Calu3 (cell line): ENCODE results near the gene TENM3. TPM values are rescaled to one million over a fixed set of nuclear protein-coding genes. Genes with fewer than 3 reads are reported as not detected.

Source experiments
- BruUV-seq: library from RNA; stranded (reverse); fragments of 400-500 nt; replicated peaks from 2 replicates; lab custom pipeline; 2021; lab: Mats Ljungman, UMichigan
- CTCF ChIA-PET: fragments of 300-600 bp; sonication (Branson Sonifier 250); formaldehyde crosslinking; loops from one replicate; lab custom pipeline; 2022; ENCODE audit warnings: antibody characterized with exemption; lab: Charles Lee
- DNase-seq: peaks from one replicate; pipeline ENCODE4 v3.0.0; 2022
- H3K27ac Mint-ChIP-seq: one replicate; pipeline ENCODE4 v1.8.0; 2022; ENCODE audit warnings: mixed read lengths; ENCODE audit not compliant: unreplicated experiment
- H3K27me3 Mint-ChIP-seq: one replicate; pipeline ENCODE4 v1.8.0; 2022; ENCODE audit warnings: mixed read lengths; ENCODE audit not compliant: unreplicated experiment
- H3K36me3 Mint-ChIP-seq: one replicate; pipeline ENCODE4 v1.8.0; 2022; ENCODE audit warnings: mild to moderate bottlenecking, moderate library complexity, mixed read lengths; ENCODE audit not compliant: insufficient read depth, unreplicated experiment
- H3K4me1 Mint-ChIP-seq: one replicate; pipeline ENCODE4 v1.8.0; 2022; ENCODE audit warnings: mild to moderate bottlenecking, low read depth, mixed read lengths; ENCODE audit not compliant: unreplicated experiment
- H3K4me3 Mint-ChIP-seq: one replicate; pipeline ENCODE4 v1.8.0; 2022; ENCODE audit warnings: mild to moderate bottlenecking, low read depth, moderate library complexity, mixed read lengths; ENCODE audit not compliant: unreplicated experiment
- H3K9me3 Mint-ChIP-seq: one replicate; pipeline ENCODE4 v1.8.0; 2022; ENCODE audit warnings: low read depth, mixed read lengths; ENCODE audit not compliant: unreplicated experiment
- intact Hi-C: fragments of 100-400 bp; cut with micrococcal nuclease; formaldehyde crosslinking; loops from one replicate; pipeline ENCODE4 v1.10.0; 2022; ENCODE audit not compliant: unreplicated experiment
- total RNA-seq: library from RNA; stranded (reverse); gene quantifications from 2 replicates; pipeline ENCODE4 v1.2.3, GENCODE V29; 2022
- TF ChIP-seq, protein P1 (sequence below): fragments of 200-600 bp; IDR thresholded peaks from one replicate; pipeline ENCODE4 v1.8.0; 2022; ENCODE audit warnings: antibody characterized with exemption; ENCODE audit not compliant: unreplicated experiment

The TENM3 gene
- total RNA-seq, 1 experiment from 2014 or later: 5.9 TPM

- CTCF ChIA-PET: interaction anchor here (0.6 kb wide), 1 partner anchor 170 kb away, joined by 3 read pairs; no protein-coding TSS in a partner anchor
- Mint-ChIP-seq H3K4me1 (peaks cover 16% of the 10 kb centered on the region), H3K27ac (no peak overlapping the region), H3K36me3 (no peaks in the 10 kb centered on the region), H3K27me3 (peaks cover 11% of the 10 kb centered on the region), H3K4me3 (no peak overlapping the region), H3K9me3 (no peaks in the 10 kb centered on the region)
- no TSS peak for BruUV-seq
- intact Hi-C loops: no loop called here
- TF ChIP-seq, protein P1, sequence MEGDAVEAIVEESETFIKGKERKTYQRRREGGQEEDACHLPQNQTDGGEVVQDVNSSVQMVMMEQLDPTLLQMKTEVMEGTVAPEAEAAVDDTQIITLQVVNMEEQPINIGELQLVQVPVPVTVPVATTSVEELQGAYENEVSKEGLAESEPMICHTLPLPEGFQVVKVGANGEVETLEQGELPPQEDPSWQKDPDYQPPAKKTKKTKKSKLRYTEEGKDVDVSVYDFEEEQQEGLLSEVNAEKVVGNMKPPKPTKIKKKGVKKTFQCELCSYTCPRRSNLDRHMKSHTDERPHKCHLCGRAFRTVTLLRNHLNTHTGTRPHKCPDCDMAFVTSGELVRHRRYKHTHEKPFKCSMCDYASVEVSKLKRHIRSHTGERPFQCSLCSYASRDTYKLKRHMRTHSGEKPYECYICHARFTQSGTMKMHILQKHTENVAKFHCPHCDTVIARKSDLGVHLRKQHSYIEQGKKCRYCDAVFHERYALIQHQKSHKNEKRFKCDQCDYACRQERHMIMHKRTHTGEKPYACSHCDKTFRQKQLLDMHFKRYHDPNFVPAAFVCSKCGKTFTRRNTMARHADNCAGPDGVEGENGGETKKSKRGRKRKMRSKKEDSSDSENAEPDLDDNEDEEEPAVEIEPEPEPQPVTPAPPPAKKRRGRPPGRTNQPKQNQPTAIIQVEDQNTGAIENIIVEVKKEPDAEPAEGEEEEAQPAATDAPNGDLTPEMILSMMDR: no peak
- no peak for DNase-seq
Observed at GRCh38 chr4:182248295-182248694, 5.1 kb downstream of the TENM3 start.

- H3K4me1 Mint-ChIP-seq: peaks cover 10% of the 10 kb centered on the region
- CTCF ChIA-PET: interaction anchor here (0.6 kb wide), 1 partner anchor 883 kb away, joined by 3 read pairs; no protein-coding TSS in a partner anchor
Observed at GRCh38 chr4:182250446-182250845, 7.2 kb downstream of the TENM3 start.

DNA sequence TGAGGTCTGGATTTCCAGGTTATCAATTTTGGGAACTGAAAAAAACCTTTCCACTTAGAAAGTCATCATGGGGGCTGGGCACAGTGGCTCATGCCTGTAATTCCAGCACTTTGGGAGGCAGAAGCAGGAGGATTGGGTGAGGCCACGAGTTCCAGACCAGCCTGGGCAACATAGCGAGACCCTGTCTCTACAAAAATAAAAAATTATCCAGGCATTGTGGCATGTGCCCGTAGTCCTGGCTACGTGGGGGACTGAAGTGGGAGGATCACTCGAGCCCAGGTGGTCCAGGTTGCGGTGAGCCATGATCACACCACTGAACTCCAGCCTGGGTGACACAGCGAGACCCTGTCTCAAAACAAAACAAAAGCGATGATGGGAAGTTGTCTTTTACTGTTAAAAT is 7.9 kb downstream of the TENM3 start:
- Mint-ChIP-seq H3K9me3 (no peaks in the 10 kb centered on the region), H3K4me1 (peaks cover 3% of the 10 kb centered on the region), H3K27ac (no peak overlapping the region), H3K36me3 (no peaks in the 10 kb centered on the region), H3K27me3 (peaks cover 11% of the 10 kb centered on the region), H3K4me3 (no peak overlapping the region)
- CTCF ChIA-PET: no interaction called here
- TF ChIP-seq, protein P1: no peak
- intact Hi-C loops: no loop called here
- no TSS peak for BruUV-seq
- DNase-seq: no peak

More at GRCh38 chr4:182250446-182250845, 7.2 kb downstream of the TENM3 start:
- intact Hi-C loops: no loop called here
- no peak overlapping the region for H3K27ac Mint-ChIP-seq
- peaks cover 11% of the 10 kb centered on the region for H3K27me3 Mint-ChIP-seq
- no peak overlapping the region for H3K4me3 Mint-ChIP-seq
- no TSS peak for BruUV-seq
- H3K9me3 Mint-ChIP-seq: no peaks in the 10 kb centered on the region
- DNase-seq: no peak
- TF ChIP-seq, protein P1: no peak
- H3K36me3 Mint-ChIP-seq: no peaks in the 10 kb centered on the region

DNA sequence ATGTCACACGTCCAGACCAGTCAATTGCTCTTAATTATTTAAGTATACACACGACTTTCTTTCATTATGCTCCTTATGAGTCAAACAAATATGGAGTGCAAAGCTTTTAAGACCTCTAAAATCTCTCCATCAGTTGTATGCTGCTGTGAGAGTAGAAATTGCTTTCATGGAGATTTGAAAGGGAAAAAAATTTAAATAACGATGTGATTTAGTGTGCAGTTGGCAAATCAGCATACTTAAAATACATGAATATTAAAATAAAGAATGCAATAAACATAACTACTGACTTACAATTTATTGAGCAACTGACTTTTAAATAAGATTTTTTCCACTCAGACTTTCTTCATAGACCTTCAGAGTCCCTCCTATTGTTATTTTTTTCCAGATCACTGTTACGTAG is 9.0 kb downstream of the TENM3 start:
- TF ChIP-seq, protein P1: no peak
- Mint-ChIP-seq H3K4me1 (no peaks in the 10 kb centered on the region), H3K9me3 (no peaks in the 10 kb centered on the region), H3K27me3 (peaks cover 2% of the 10 kb centered on the region), H3K36me3 (no peaks in the 10 kb centered on the region), H3K27ac (no peak overlapping the region), H3K4me3 (no peak overlapping the region)
- no peak for DNase-seq
- CTCF ChIA-PET: no interaction called here
- no TSS peak for BruUV-seq
- intact Hi-C loops: no loop called here
